Ascending aorta (tissue), 2 donors: ENCODE results near the gene AFAP1L2. TPM values are rescaled to one million over a fixed set of nuclear protein-coding genes. Genes with fewer than 3 reads are reported as not detected.

ENCODE experiments used
- DNase-seq, 2 donors: peaks; one replicate each; pipeline ENCODE4 v3.0.0-alpha.2; 2019; ENCODE audit warnings: low spot score in 2 of 2
- H3K27ac ChIP-seq, 2 donors: fragments of 200-600 bp; sonication (generic); one replicate each; pipeline ENCODE4 v1.5.1; 2016 to 2017; ENCODE audit warnings: mild to moderate bottlenecking in 1 of 2
- H3K27me3 ChIP-seq: fragments of 200-600 bp; sonication (generic); one replicate; pipeline ENCODE4 v1.5.1; 2017
- H3K36me3 ChIP-seq, 2 donors: fragments of 200-600 bp; sonication (generic); one replicate each; pipeline ENCODE4 v1.5.1; 2016
- H3K4me1 ChIP-seq, 2 donors: fragments of 200-600 bp; sonication (generic); one replicate each; pipeline ENCODE4 v1.5.1; 2016 to 2017; ENCODE audit warnings: mild to moderate bottlenecking in 1 of 2
- H3K4me3 ChIP-seq, 2 donors: fragments of 200-600 bp; sonication (generic); one replicate each; pipeline ENCODE4 v1.5.1; 2016 to 2017; ENCODE audit warnings: mild to moderate bottlenecking in 1 of 2
- H3K9me3 ChIP-seq, 2 donors: fragments of 200-600 bp; sonication (generic); one replicate each; pipeline ENCODE4 v1.5.1; 2016
- intact Hi-C: fragments of 100-400 bp; cut with DNase I; formaldehyde crosslinking; loops from one replicate; pipeline ENCODE4 v1.15.1; 2023
- total RNA-seq: library from RNA; depleted of rRNA; stranded (reverse); fragments of >200 nt; gene quantifications from one replicate; pipeline ENCODE4 v1.1.0, GENCODE V29; 2016
- TF ChIP-seq, protein P1 (sequence below), 3 experiments: fragments of 200-600 bp in 2 of 3; fragments of 450-650 bp in 1 of 3; sonication (generic) in 2 of 3; IDR thresholded peaks; one replicate each; pipeline ENCODE4 v1.5.1; 2016 to 2019; ENCODE audit warnings: antibody characterized with exemption in 3 of 3, mild to moderate bottlenecking in 1 of 3, moderate library complexity in 1 of 3

Gene AFAP1L2
- total RNA-seq, 1 donor from 2014 or later, result 30.4 TPM

DNA sequence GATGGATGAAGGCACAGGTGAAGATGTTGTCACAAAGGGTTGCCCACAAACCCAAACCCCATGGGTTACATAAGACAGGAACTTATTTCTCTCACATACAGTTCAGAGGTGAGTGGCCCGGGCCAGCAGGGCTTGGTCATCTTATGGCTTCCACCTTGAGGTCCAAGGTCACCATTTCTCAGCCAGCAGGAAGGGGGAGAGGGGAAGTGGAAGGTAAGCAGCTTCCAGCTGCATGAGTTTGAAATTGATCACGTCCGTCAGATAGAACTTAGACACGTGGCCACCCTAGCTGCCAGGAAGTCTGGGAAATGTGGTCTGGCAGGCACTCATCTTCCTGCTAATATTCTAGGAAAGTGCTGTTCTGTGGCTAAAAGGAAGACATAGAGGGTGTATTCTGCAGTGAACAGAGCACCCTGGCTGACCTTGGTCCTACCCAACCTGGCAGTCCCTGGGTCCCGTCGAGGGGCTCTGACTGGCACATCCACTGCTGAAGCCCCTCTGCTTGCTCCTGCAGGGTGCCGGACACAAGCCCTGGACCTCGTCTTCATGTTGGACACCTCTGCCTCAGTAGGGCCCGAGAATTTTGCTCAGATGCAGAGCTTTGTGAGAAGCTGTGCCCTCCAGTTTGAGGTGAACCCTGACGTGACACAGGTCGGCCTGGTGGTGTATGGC, 115.7 kb downstream of the AFAP1L2 start:
- TF ChIP-seq, protein P1, sequence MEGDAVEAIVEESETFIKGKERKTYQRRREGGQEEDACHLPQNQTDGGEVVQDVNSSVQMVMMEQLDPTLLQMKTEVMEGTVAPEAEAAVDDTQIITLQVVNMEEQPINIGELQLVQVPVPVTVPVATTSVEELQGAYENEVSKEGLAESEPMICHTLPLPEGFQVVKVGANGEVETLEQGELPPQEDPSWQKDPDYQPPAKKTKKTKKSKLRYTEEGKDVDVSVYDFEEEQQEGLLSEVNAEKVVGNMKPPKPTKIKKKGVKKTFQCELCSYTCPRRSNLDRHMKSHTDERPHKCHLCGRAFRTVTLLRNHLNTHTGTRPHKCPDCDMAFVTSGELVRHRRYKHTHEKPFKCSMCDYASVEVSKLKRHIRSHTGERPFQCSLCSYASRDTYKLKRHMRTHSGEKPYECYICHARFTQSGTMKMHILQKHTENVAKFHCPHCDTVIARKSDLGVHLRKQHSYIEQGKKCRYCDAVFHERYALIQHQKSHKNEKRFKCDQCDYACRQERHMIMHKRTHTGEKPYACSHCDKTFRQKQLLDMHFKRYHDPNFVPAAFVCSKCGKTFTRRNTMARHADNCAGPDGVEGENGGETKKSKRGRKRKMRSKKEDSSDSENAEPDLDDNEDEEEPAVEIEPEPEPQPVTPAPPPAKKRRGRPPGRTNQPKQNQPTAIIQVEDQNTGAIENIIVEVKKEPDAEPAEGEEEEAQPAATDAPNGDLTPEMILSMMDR (IDR thresholded peaks at IDR 0.05), result no peak
- no peaks in the 10 kb centered on the region for H3K36me3 ChIP-seq
- H3K4me1 ChIP-seq, result no peaks in the 10 kb centered on the region
- H3K9me3 ChIP-seq, result no peaks in the 10 kb centered on the region
- intact Hi-C loops, result no loop called here
- no peak for DNase-seq
- no peak overlapping the region for H3K27ac ChIP-seq
- H3K4me3 ChIP-seq, result no peak overlapping the region
- H3K27me3 ChIP-seq, result no peaks in the 10 kb centered on the region

DNA sequence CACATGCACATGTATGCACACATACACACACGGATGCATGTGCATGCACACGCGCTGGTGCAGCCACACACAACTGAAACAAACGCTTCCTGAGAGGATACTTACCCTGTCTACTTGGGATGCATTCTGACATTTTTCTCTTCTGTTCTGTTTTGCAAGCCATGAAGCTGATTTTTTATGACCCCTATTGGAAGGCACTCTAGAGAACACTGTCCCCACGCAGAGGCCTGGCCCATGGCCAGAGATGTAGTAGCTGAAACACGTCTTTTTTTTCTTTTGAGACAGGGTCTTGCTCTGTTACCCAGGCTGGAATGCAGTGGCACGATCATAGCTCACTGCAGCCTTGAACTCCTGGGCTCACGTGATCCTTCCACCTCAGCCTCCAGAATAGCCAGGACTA, 117.4 kb downstream of the AFAP1L2 start:
- TF ChIP-seq, protein P1 (IDR thresholded peaks at IDR 0.05), result no peak
- intact Hi-C loops, result no loop called here
- H3K4me1 ChIP-seq, result no peaks in the 10 kb centered on the region
- H3K4me3 ChIP-seq, result no peak overlapping the region
- no peak for DNase-seq
- H3K27ac ChIP-seq, result no peak overlapping the region
- H3K9me3 ChIP-seq, result no peaks in the 10 kb centered on the region
- H3K27me3 ChIP-seq, result no peaks in the 10 kb centered on the region
- H3K36me3 ChIP-seq, result no peaks in the 10 kb centered on the region

DNA sequence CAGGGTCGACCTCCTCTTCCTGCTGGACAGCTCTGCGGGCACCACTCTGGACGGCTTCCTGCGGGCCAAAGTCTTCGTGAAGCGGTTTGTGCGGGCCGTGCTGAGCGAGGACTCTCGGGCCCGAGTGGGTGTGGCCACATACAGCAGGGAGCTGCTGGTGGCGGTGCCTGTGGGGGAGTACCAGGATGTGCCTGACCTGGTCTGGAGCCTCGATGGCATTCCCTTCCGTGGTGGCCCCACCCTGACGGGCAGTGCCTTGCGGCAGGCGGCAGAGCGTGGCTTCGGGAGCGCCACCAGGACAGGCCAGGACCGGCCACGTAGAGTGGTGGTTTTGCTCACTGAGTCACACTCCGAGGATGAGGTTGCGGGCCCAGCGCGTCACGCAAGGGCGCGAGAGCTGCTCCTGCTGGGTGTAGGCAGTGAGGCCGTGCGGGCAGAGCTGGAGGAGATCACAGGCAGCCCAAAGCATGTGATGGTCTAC, 118.3 kb downstream of the AFAP1L2 start:
- no peaks in the 10 kb centered on the region for H3K27me3 ChIP-seq
- TF ChIP-seq, protein P1 (IDR thresholded peaks at IDR 0.05), result no peak
- no peak overlapping the region for H3K4me3 ChIP-seq
- H3K9me3 ChIP-seq, result no peaks in the 10 kb centered on the region
- H3K4me1 ChIP-seq, result no peaks in the 10 kb centered on the region
- intact Hi-C loops, result no loop called here
- no peaks in the 10 kb centered on the region for H3K36me3 ChIP-seq
- no peak for DNase-seq
- no peak overlapping the region for H3K27ac ChIP-seq

DNA sequence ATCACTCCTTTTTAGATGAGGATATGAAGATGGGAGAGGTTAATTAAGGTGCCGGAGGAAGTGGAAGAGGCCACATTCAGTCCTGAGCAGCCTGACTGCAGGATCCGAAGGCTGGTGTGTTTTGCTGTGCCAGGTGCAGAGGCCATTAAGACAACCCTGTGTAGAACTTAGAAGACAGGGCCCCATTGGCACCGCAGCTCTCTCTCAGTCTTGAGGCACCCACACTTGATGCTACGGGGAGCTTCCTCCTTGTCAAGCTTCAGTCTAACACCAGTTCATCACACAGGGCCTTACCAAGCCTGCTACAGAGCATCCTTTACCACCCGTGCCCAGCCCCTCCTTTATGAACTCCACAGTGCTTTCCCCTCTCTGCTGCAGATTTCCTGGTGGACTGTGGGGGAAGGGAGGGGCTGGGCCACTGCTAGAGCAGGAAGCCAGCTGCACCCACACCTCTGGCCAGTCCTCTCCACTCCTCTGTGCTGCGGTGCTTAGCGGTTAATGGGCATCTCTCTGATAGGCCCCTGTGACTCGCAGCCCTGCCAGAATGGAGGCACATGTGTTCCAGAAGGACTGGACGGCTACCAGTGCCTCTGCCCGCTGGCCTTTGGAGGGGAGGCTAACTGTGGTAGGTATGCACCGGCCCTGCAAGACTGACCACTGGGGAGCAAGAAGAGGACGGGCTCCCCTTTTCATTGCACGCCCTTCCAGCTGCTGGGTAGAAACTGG, 119.8 kb downstream of the AFAP1L2 start:
- intact Hi-C loops, result no loop called here
- DNase-seq, result no peak
- Histone ChIP-seq H3K4me3 (no peak overlapping the region), H3K27me3 (no peaks in the 10 kb centered on the region), H3K36me3 (no peaks in the 10 kb centered on the region), H3K4me1 (no peaks in the 10 kb centered on the region), H3K9me3 (no peaks in the 10 kb centered on the region), H3K27ac (no peak overlapping the region)
- TF ChIP-seq, protein P1 (IDR thresholded peaks at IDR 0.05), result no peak

DNA sequence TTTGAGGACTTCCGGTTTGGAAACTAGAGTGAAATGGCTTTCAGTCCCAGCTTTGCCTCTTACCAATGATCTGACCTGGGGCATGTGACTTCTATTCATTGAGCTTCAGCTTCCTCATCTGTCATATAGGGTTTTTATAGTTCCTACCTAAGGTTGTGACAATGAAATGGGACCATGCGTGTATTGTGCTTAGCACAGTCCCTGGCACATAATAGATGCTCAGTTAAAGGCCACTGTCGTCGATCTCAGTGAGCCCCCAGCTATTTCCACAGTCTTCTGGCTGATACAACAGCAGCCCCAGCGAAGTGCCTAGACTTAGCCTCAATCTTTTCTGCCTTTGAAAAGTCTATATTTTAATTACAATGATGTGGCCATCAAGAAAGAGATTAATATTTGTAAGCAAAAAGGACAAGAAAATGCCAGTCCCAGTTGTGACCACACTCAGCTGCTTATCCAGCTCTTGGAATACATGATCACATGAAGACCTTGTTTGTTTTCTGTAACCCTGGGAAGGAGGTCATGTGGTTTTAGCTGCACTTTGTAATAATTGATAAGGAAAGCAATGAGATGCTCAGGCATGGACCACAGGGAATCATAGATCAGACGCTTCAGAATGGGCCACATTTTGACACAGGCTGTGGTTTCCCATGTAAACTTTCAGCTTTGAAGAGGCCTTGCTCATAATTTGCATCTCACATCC, 120.6 kb downstream of the AFAP1L2 start:
- H3K4me3 ChIP-seq, result no peak overlapping the region
- TF ChIP-seq, protein P1 (IDR thresholded peaks at IDR 0.05), result no peak
- intact Hi-C loops, result no loop called here
- H3K27me3 ChIP-seq, result no peaks in the 10 kb centered on the region
- H3K4me1 ChIP-seq, result no peaks in the 10 kb centered on the region
- DNase-seq, result peak in 1 of 2 donors; percentile 15
- H3K36me3 ChIP-seq, result no peaks in the 10 kb centered on the region
- no peak overlapping the region for H3K27ac ChIP-seq
- no peaks in the 10 kb centered on the region for H3K9me3 ChIP-seq
